IPS-15b (cell line): Measurements from ENCODE around the gene GLUL.

Source experiments
- H3K27me3 ChIP-seq: one replicate; pipeline ENCODE4 v1.6.1; 2013; ENCODE audit warnings: low read length; ENCODE audit not compliant: control insufficient read depth, insufficient read depth
- H3K36me3 ChIP-seq: one replicate; pipeline ENCODE4 v1.6.1; 2013; ENCODE audit warnings: low read length; ENCODE audit not compliant: control insufficient read depth, insufficient read depth
- H3K4me1 ChIP-seq: one replicate; pipeline ENCODE4 v1.6.1; 2013; ENCODE audit warnings: mild to moderate bottlenecking, low read length; ENCODE audit not compliant: control insufficient read depth, insufficient read depth
- H3K4me3 ChIP-seq: one replicate; pipeline ENCODE4 v1.5.1; 2013; ENCODE audit warnings: low read depth, low read length
- H3K9ac ChIP-seq: one replicate; pipeline ENCODE4 v1.6.1; 2013; ENCODE audit warnings: low read depth, mild to moderate bottlenecking, low read length
- H3K9me3 ChIP-seq: one replicate; pipeline ENCODE4 v1.6.1; 2013; ENCODE audit warnings: mild to moderate bottlenecking, low read length; ENCODE audit not compliant: control insufficient read depth, insufficient read depth

Gene GLUL

DNA sequence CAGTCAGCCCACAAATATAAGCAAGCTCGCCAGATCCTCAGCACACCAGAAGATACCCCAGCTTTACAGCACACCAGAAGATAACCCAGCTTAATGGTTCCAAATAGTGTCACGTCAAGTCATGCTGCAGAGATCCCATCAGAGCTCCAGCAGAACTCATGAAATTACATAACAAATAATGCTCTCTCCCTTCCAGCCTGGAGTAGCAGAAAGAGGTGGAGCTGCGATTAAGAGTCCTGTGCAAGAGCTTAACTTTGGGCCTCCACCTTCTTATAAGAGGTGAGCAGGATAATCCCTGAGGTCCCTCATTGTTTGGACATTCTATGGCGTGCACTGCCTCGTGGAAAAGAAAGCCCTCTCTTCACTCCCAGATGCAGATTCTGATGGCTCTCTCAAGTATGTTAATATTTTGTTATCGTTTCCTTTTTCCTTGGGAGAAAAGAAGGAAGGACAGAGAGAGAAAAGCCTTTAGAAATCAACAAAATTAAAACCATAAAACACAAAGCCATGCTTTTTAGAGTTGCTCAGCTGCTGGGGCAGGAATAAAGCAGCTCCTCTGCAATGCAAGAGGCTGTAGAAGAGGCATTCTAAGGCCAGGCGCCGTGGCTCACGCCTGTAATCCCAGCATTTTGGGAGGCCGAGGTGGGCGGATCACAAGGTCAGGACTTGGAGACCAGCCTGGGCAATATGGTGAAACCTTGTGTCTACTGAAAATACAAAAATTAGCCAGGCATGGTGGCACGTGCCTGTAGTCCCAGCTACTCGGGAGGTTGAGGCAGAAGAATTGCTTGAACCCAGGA lies 59.1 kb downstream of the GLUL start:
- Histone ChIP-seq H3K9ac (no peak overlapping the region), H3K4me3 (no peak overlapping the region), H3K27me3 (no peaks in the 10 kb centered on the region), H3K4me1 (no peaks in the 10 kb centered on the region), H3K36me3 (no peaks in the 10 kb centered on the region), H3K9me3 (no peaks in the 10 kb centered on the region)
